ENCODE measurements around the gene FAIM2. TPM values are rescaled to one million over a fixed set of nuclear protein-coding genes. Genes with fewer than 3 reads are reported as not detected.
"Not testable (repeated sequence)": the region's sequence is repeated elsewhere in the genome, so short reads cannot be mapped to it uniquely, and the experiment has no call there.

Gene FAIM2
- total RNA-seq, 4 donors from 2014 or later, result 0.13 to 1.1 TPM; not detected in 2

DNA sequence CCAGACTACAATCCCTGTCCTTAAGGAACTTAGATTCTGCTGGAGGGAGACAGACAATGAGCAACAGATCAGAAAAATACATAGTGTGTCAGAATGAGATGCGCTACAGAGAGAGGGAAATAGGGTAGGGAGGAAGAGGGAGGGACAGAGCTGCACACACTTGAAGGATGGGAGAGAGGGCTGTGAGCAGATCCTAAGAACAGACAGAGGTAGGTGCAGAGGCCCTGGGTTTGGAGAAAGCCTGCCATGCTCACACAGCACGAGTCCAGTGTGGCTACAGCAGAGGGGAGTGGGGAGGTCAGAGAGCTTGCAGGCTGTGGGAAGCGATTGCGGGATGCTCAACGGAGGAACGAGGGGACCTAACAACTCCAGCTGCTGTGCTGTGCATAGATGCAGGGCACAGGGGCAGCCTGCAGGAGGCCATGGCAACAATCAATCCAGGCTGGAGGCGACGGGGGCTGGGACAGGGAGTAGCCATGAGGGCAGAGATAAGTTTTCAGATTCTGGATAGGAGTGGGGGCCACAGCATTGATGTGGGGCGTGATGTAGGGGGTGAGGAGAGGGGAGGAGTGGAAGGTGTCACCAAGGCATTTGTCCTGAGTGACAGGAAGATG, 20.7 kb downstream of the FAIM2 start:
- Histone ChIP-seq H3K27me3 (no peaks in the 10 kb centered on the region), H3K36me3 (no peaks in the 10 kb centered on the region), H3K27ac (no peak overlapping the region), H3K9me3 (no peaks in the 10 kb centered on the region), H3K4me1 (no peaks in the 10 kb centered on the region), H3K4me3 (no peak overlapping the region)
- intact Hi-C loops (cut with DNase I; ENCODE audit: low total_unique reads) (no loop called here), in situ Hi-C loops (cut with MboI; ENCODE audit: low sequenced_read_pairs in 4 of 4) (no loop called here)
- TF ChIP-seq, protein P1, sequence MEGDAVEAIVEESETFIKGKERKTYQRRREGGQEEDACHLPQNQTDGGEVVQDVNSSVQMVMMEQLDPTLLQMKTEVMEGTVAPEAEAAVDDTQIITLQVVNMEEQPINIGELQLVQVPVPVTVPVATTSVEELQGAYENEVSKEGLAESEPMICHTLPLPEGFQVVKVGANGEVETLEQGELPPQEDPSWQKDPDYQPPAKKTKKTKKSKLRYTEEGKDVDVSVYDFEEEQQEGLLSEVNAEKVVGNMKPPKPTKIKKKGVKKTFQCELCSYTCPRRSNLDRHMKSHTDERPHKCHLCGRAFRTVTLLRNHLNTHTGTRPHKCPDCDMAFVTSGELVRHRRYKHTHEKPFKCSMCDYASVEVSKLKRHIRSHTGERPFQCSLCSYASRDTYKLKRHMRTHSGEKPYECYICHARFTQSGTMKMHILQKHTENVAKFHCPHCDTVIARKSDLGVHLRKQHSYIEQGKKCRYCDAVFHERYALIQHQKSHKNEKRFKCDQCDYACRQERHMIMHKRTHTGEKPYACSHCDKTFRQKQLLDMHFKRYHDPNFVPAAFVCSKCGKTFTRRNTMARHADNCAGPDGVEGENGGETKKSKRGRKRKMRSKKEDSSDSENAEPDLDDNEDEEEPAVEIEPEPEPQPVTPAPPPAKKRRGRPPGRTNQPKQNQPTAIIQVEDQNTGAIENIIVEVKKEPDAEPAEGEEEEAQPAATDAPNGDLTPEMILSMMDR (IDR thresholded peaks at IDR 0.05 in 4 of 5, conservative IDR thresholded peaks at IDR 0.05 in 1 of 5), result no peak
- TF ChIP-seq POLR2A (IDR thresholded peaks at IDR 0.05), result no peak
- no peak for DNase-seq
- no peak for ATAC-seq

DNA sequence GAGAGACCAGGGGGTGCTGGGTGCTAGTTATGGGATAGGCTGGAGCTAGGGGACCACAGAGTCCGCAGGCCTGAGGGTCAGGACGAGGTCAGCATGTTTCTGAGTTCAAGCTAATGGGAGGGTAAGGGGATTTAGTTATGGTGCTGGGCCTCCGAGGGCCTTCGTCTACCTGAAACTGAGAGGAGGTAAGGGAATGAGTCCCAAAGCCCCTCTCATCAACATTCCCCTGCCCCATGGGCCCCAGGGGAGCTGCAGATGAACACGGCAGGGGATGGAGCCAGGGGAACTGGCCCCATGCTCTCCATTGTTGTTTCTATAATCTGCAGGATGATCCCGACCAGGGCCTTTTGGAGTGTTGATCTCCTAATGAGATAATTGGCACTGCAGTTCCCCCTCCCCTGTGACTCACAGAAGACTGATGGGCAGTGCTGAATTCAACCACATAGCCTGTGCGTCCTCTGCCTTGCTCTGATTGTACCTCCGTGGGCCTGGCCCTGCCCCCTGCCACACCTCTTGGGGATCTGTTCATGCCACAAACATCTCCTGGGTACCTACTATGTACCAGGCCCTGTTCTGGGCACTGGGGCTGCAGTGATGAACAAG, 21.4 kb downstream of the FAIM2 start:
- intact Hi-C loops (cut with DNase I; ENCODE audit: low total_unique reads), result no loop called here
- Histone ChIP-seq H3K27me3 (no peaks in the 10 kb centered on the region), H3K27ac (no peak overlapping the region), H3K4me1 (no peaks in the 10 kb centered on the region), H3K9me3 (no peaks in the 10 kb centered on the region), H3K36me3 (no peaks in the 10 kb centered on the region), H3K4me3 (no peak overlapping the region)
- in situ Hi-C loops (cut with MboI; ENCODE audit: low sequenced_read_pairs in 4 of 4), result no loop called here
- TF ChIP-seq, protein P1 (IDR thresholded peaks at IDR 0.05 in 4 of 5, conservative IDR thresholded peaks at IDR 0.05 in 1 of 5), result no peak
- no peak for TF ChIP-seq POLR2A (IDR thresholded peaks at IDR 0.05)
- no peak for DNase-seq
- no peak for ATAC-seq

DNA sequence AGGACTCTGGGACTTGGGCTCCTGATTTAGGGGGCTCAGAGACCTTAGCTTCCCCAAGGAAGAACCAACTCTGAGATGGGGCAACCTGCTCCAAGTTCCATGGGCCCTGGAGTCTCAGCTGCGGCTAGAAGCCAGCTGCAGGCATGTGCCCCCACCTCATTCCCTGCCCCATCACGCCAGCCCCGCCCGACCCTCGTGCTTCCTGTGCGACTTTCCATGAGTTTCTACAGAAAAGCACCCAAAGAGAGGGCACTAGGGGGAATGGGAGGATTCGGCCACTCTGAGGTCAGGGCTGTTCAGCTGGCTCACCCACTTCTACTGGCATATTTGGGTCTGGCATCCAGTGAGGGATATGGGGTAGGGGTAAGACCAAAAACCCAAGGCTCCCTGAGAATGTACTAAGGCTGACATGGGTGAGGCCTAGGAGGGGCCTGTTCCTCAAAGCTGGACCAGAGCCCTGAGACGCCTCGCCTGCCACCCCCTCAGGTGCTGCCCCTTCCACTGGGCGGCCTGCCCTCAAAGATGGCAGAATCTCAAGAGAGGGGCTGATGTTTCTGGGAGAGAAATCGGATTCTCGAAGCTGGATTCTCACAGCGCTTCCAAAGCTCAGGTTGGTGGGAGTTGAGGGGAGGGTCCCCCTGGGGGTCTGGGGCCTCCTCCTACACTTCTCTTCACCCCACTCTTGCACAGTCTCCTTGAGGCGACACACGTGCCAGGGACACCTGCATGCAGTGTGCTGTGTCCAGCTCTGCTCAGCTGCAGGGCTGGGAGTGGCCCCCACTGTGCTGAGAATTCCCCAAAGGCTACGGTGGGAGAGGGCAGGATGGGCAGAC, 22.1 kb downstream of the FAIM2 start:
- no peak for TF ChIP-seq POLR2A (IDR thresholded peaks at IDR 0.05)
- TF ChIP-seq, protein P1 (IDR thresholded peaks at IDR 0.05 in 4 of 5, conservative IDR thresholded peaks at IDR 0.05 in 1 of 5), result no peak
- DNase-seq, result no peak
- no peak for ATAC-seq

DNA sequence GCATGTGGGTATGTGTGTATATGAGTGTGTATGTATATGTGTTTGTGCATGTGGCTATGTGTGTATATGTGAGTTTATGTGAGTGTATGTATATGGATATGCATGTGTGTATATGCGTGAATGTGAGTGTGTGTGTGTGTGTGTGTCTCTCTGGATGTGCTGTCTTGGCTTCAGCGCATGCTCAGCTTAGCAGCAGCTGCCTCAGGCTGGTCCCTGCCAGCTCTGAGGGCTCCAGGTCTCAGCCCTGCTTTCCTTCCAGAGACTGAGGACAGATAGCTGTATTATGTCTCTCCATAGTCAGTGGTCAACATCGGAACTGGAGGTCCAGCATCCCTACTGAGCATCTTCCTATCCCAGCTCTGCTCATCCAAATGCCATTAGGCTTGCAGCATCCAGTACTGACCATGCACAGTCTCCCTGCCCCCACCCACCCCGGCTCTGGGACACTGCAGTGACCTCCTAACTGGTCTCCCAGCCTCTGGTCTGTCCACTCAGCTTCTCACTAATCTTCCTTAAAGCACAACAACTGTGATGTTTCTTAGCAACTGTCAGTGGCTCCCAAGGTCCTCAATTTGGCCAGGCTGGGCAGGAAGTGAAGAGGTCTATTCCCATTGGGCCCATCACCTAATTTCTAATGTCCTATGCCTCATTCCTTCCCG, 22.8 kb downstream of the FAIM2 start:
- DNase-seq (no peak), ATAC-seq (no peak)
- in situ Hi-C loops (cut with MboI; ENCODE audit: low sequenced_read_pairs in 4 of 4) (no loop called here), intact Hi-C loops (cut with DNase I; ENCODE audit: low total_unique reads) (no loop called here)
- no peak overlapping the region for H3K27ac ChIP-seq
- no peaks in the 10 kb centered on the region for H3K9me3 ChIP-seq
- H3K27me3 ChIP-seq, result no peaks in the 10 kb centered on the region
- no peaks in the 10 kb centered on the region for H3K36me3 ChIP-seq
- H3K4me1 ChIP-seq, result no peaks in the 10 kb centered on the region
- no peak for TF ChIP-seq POLR2A (IDR thresholded peaks at IDR 0.05)
- TF ChIP-seq, protein P1 (IDR thresholded peaks at IDR 0.05 in 4 of 5, conservative IDR thresholded peaks at IDR 0.05 in 1 of 5), result no peak
- no peak overlapping the region for H3K4me3 ChIP-seq

More for the DNA sequence above, 22.1 kb downstream of the FAIM2 start:
- Histone ChIP-seq H3K27ac (no peak overlapping the region), H3K4me3 (no peak overlapping the region), H3K9me3 (no peaks in the 10 kb centered on the region), H3K36me3 (no peaks in the 10 kb centered on the region), H3K27me3 (no peaks in the 10 kb centered on the region), H3K4me1 (no peaks in the 10 kb centered on the region)
- intact Hi-C loops (cut with DNase I; ENCODE audit: low total_unique reads), result no loop called here
- in situ Hi-C loops (cut with MboI; ENCODE audit: low sequenced_read_pairs in 4 of 4), result no loop called here

DNA sequence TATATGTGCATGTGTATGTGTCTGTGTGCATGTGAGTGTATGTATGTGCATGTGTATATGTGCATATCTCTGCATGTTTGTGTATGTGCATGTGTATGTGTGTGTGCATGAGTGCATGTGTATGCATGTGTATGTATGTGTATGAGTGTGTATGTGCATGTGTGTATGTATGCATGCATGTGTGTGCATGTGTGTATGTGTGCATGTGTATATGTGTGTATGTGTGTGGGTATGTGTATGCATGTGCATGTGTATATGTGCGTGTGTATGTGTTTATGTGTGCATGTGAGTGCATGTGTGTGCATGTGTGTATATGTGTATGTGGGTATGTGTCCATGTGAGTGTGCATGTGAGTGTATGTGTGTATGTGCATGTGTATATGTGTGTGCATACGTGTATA, 24.6 kb downstream of the FAIM2 start:
- DNase-seq; H3K27ac ChIP-seq; ATAC-seq; H3K4me3 ChIP-seq; H3K4me1 ChIP-seq; H3K9me3 ChIP-seq; intact Hi-C loops (cut with DNase I; ENCODE audit: low total_unique reads); in situ Hi-C loops (cut with MboI; ENCODE audit: low sequenced_read_pairs in 4 of 4); H3K27me3 ChIP-seq; H3K36me3 ChIP-seq: not testable (repeated sequence)
